Adrenal gland (tissue), 12 donors: Measurements from ENCODE around the gene FUT1. TPM values are rescaled to one million over a fixed set of nuclear protein-coding genes. Genes with fewer than 3 reads are reported as not detected.

Experiments used
- DNase-seq, 7 donors: peaks; one replicate each; pipeline ENCODE4 v3.0.0-alpha.2; 2019 to 2020
- H3K27ac ChIP-seq, 5 donors: fragments of 200-600 bp; sonication (generic) in 4 of 5; 1 replicate in 3 of 5; 2 replicates in 2 of 5; pipeline versions ENCODE4 v1.5.1 to v1.8.0; 2016 to 2020; ENCODE audit warnings: mild to moderate bottlenecking in 1 of 5
- H3K27me3 ChIP-seq: fragments of 200-600 bp; 2 replicates; pipeline ENCODE4 v1.8.0; 2021
- H3K36me3 ChIP-seq, 2 donors: fragments of 200-600 bp; replicated peaks in 1 of 2; 1 replicate in 1 of 2; 2 replicates in 1 of 2; pipeline versions ENCODE4 v1.5.1 to v1.8.0; 2018 to 2022
- H3K4me1 ChIP-seq, 2 donors: fragments of 200-600 bp; replicated peaks in 1 of 2; 1 replicate in 1 of 2; 2 replicates in 1 of 2; pipeline versions ENCODE4 v1.5.1 to v1.8.0; 2018 to 2021
- H3K4me3 ChIP-seq, 4 donors: fragments of 200-600 bp; sonication (generic) in 3 of 4; one replicate each; pipeline ENCODE4 v1.5.1; 2016 to 2018
- H3K9me3 ChIP-seq, 3 donors: fragments of 200-600 bp; sonication (generic) in 1 of 3; replicated peaks in 1 of 3; 1 replicate in 2 of 3; 2 replicates in 1 of 3; pipeline versions ENCODE4 v1.5.1 to v1.8.0; 2016 to 2021
- CTCF ChIP-seq, 6 experiments: fragments of 450-650 bp in 4 of 6; fragments of 200-600 bp in 2 of 6; sonication (generic) in 1 of 6; IDR thresholded peaks; 1 replicate in 5 of 6; 2 replicates in 1 of 6; pipeline versions ENCODE4 v1.5.1 to v1.8.0; 2016 to 2021; ENCODE audit warnings: antibody characterized with exemption in 6 of 6, mild to moderate bottlenecking in 2 of 6, moderate library complexity in 1 of 6
- POLR2A ChIP-seq, 2 donors: fragments of 450-650 bp; IDR thresholded peaks; one replicate each; pipeline ENCODE4 v1.6.1; 2017; ENCODE audit warnings: antibody characterized with exemption in 2 of 2, mild to moderate bottlenecking in 2 of 2, moderate library complexity in 1 of 2
- WGBS, 4 donors: extraction: QIAGEN DNeasy Blood & Tissue Kit in 2 of 4; methylation state at CpG; one replicate each; pipeline versions ENCODE4 v1.1.5 to v1.1.7; 2013 to 2017; 5-methylcytosine and 5-hydroxymethylcytosine counted together
- intact Hi-C, 2 donors: fragments of 100-400 bp; cut with DNase I; formaldehyde crosslinking; loops; one replicate each; pipeline versions ENCODE4 v1.14.1 to v1.15.0; 2022 to 2023
- polyA plus RNA-seq, 3 donors: library from polyadenylated mRNA; stranded (reverse); fragments of 200-250 nt in 2 of 3; fragments of 350-450 nt in 1 of 3; fragmentation: Illumina TruSeq in 1 of 3; extraction: RNeasy Lipid Tissue Mini Kit (QIAGEN cat#74804) in 1 of 3; gene quantifications; one replicate each; pipeline ENCODE4 v1.2.3, GENCODE V29; 2013 to 2014
- total RNA-seq, 9 donors: library from RNA; depleted of rRNA in 4 of 9; stranded (reverse); fragments of >200 nt in 4 of 9; fragments of 120-200 nt in 1 of 9; fragmentation: NEBNext Ultra II Directional in 1 of 9; extraction: Animal tissue kit (Norgen Biotek cat#: 25700) in 1 of 9; gene quantifications; one replicate each; pipeline versions ENCODE4 v1.1.0 to v1.2.4, GENCODE V29; 2013 to 2023
- donor health status: healthy with polysubstance abuse.
- donor health status: Bipolar disorder and iron deficiency.
- donor health status: DM: yes; HTN: yes; CAD: no.
- donor health status: DM: no; HTN: no; CAD: no.
- donor health status: DM: no; HTN: no; CAD: no.
- donor health status: DM: yes; HTN: yes; CAD: no.

The FUT1 gene
- total and polyA plus RNA-seq, 12 donors, result 1.2 to 4.5 (median 2.0) TPM

GRCh38 chr19:48756212-48756611 lies 3.8 kb upstream of the FUT1 start:
- no peaks in the 10 kb centered on the region for H3K9me3 ChIP-seq
- no peak overlapping the region for H3K27ac ChIP-seq
- WGBS, 4 donors, result 61 to 89% (median 88%) methylated on average over 5 to 11 of the region's 11 CpGs
- H3K4me3 ChIP-seq, result no peak overlapping the region
- TF ChIP-seq CTCF (IDR thresholded peaks at IDR 0.05) (no peak), POLR2A (IDR thresholded peaks at IDR 0.05) (no peak)
- DNase-seq, result no peak
- intact Hi-C loops, result no loop called here
- peaks cover 5 to 15% of the 10 kb centered on the region in 2 donors for H3K4me1 ChIP-seq
- H3K36me3 ChIP-seq, result no peaks in the 10 kb centered on the region
- no peaks in the 10 kb centered on the region for H3K27me3 ChIP-seq

- Histone ChIP-seq H3K36me3 (no peaks in the 10 kb centered on the region), H3K27ac (no peak overlapping the region), H3K9me3 (no peaks in the 10 kb centered on the region), H3K27me3 (no peaks in the 10 kb centered on the region), H3K4me3 (no peak overlapping the region), H3K4me1 (peaks cover 5 to 15% of the 10 kb centered on the region in 2 donors)
- intact Hi-C loops, result no loop called here
- TF ChIP-seq POLR2A (IDR thresholded peaks at IDR 0.05) (no peak), CTCF (IDR thresholded peaks at IDR 0.05) (no peak)
- 64 to 82% (median 74%) methylated on average over 1 to 5 of the region's 5 CpGs for WGBS, 4 donors
- no peak for DNase-seq
Observed at GRCh38 chr19:48755787-48756186, 3.3 kb upstream of the FUT1 start.

- Histone ChIP-seq H3K9me3 (no peaks in the 10 kb centered on the region), H3K4me1 (peaks cover 5 to 15% of the 10 kb centered on the region in 2 donors), H3K27me3 (no peaks in the 10 kb centered on the region), H3K4me3 (no peak within 1 kb of the TSS), H3K36me3 (no peaks in the 10 kb centered on the region), H3K27ac (no peak within 1 kb of the TSS)
- intact Hi-C loops, result no loop called here
- DNase-seq, result no peak
- 71 to 89% (median 82%) methylated on average over 4 of the region's 4 CpGs for WGBS, 4 donors
- TF ChIP-seq POLR2A (IDR thresholded peaks at IDR 0.05) (no peak), CTCF (IDR thresholded peaks at IDR 0.05) (no peak)
Observed at GRCh38 chr19:48755084-48755641, 2.7 kb upstream of the FUT1 start, which contains the start of gene FGF21. TSS of gene FGF21 (plus strand) at chr19:48755524. CDS start at chr19:48756237, 713 bp downstream.

GRCh38 chr19:48751845-48752495 lies 471 bp downstream of the FUT1 start:
- peak overlapping the region in 2 of 4 donors; percentile 3 to 47 for H3K4me3 ChIP-seq
- H3K27me3 ChIP-seq, result no peaks in the 10 kb centered on the region
- intact Hi-C loops, result no loop called here
- TF ChIP-seq POLR2A (IDR thresholded peaks at IDR 0.05) (no peak), CTCF (IDR thresholded peaks at IDR 0.05) (no peak)
- DNase-seq, result no peak
- H3K4me1 ChIP-seq, result peaks cover 5 to 20% of the 10 kb centered on the region in 2 donors
- H3K27ac ChIP-seq, result peak overlapping the region in 2 of 5 donors; percentile 26 to 59
- no peaks in the 10 kb centered on the region for H3K36me3 ChIP-seq
- 30 to 56% (median 46%) methylated on average over 18 to 20 of the region's 20 CpGs for WGBS, 4 donors
- H3K9me3 ChIP-seq, result no peaks in the 10 kb centered on the region
